K562 (cell line): ENCODE results near the gene BANP. TPM values are rescaled to one million over a fixed set of nuclear protein-coding genes. Genes with fewer than 3 reads are reported as not detected.

Experiments used
- CREB1 ChIP-seq, 2 experiments: sonication (generic) in 1 of 2; formaldehyde crosslinking in 1 of 2; IDR thresholded peaks; 2 replicates each; pipeline versions ENCODE4 v1.6.1 to v1.8.0; 2012 to 2022; ENCODE audit warnings: inconsistent platforms in 1 of 2, mild to moderate bottlenecking in 1 of 2, missing genetic modification reagents in 1 of 2, moderate library complexity in 1 of 2
- ELF4 ChIP-seq: fragments of 450-650 bp; formaldehyde crosslinking; IDR thresholded peaks from 2 replicates; pipeline ENCODE4 v1.4.0; 2022; ENCODE audit warnings: missing genetic modification characterization
- ETS2 ChIP-seq: IDR thresholded peaks from 2 replicates; pipeline ENCODE4 v1.6.1; 2016; ENCODE audit warnings: borderline replicate concordance, missing genetic modification characterization, mild to moderate bottlenecking, moderate library complexity, missing compliant biosample characterization; ENCODE audit not compliant: poor library complexity, severe bottlenecking
- FIP1L1 ChIP-seq: fragments of 200-400 bp; formaldehyde crosslinking; IDR thresholded peaks from 2 replicates; pipeline ENCODE4 v1.6.1; 2018; ENCODE audit warnings: mild to moderate bottlenecking, low read depth, low read length; ENCODE audit not compliant: poor library complexity, severe bottlenecking
- KDM5B ChIP-seq: fragments of 200-600 bp; sonication (generic); IDR thresholded peaks from 2 replicates; pipeline ENCODE4 v1.6.1; 2012; ENCODE audit warnings: low read depth, mild to moderate bottlenecking, moderate library complexity, low read length, control low read depth, inconsistent platforms; ENCODE audit not compliant: insufficient replicate concordance
- MEF2D ChIP-seq: conservative IDR thresholded peaks from 2 replicates; pipeline ENCODE4 v1.6.1; 2016; ENCODE audit warnings: low read depth, missing genetic modification characterization, missing compliant biosample characterization
- POU5F1 ChIP-seq: fragments of 150-350 bp; IDR thresholded peaks from 2 replicates; pipeline ENCODE4 v1.6.1; 2014; ENCODE audit warnings: borderline replicate concordance, low read length, low read depth, mild to moderate bottlenecking; ENCODE audit not compliant: partially characterized antibody
- TCF7 ChIP-seq: sonication (generic); IDR thresholded peaks from 2 replicates; pipeline ENCODE4 v1.6.1; 2016; ENCODE audit warnings: antibody characterized with exemption, borderline replicate concordance
- ZKSCAN8 ChIP-seq: fragments of 200-800 bp; sonication (Bioruptor generic); IDR thresholded peaks from 2 replicates; pipeline ENCODE4 v1.6.1; 2016; ENCODE audit warnings: missing genetic modification characterization, missing compliant biosample characterization
- ZNF124 ChIP-seq: sonication (generic); formaldehyde crosslinking; IDR thresholded peaks from 2 replicates; pipeline ENCODE4 v1.8.1; 2022; ENCODE audit warnings: missing genetic modification reagents
- ZNF766 ChIP-seq: fragments of 200-800 bp; sonication (Bioruptor generic); conservative IDR thresholded peaks from 2 replicates; pipeline ENCODE4 v1.6.1; 2016; ENCODE audit warnings: missing genetic modification characterization, missing compliant biosample characterization
- polyA plus RNA-seq, 8 experiments: library from polyadenylated mRNA; depleted of rRNA in 4 of 8; stranded (reverse) in 5 of 8; unstranded in 3 of 8; fragments of >200 nt; fragmentation: Nextera tagmentation in 2 of 8; fragmentation: Illumina TruSeq in 1 of 8; extraction: Ambion mirVana in 2 of 8; extraction: Trizol in 1 of 8; gene quantifications; 2 replicates each; pipeline versions ENCODE4 v1.2.1 to v1.2.3, GENCODE V29; 2011 to 2014; ENCODE audit warnings: inconsistent platforms in 1 of 8, missing spikeins in 1 of 8
- total RNA-seq, 7 experiments: library from RNA; depleted of rRNA in 6 of 7; stranded (reverse); fragments of >200 nt in 6 of 7; fragmentation: Illumina TruSeq in 2 of 7; extraction: Trizol in 2 of 7; gene quantifications; 2 replicates each; pipeline versions ENCODE4 v1.2.1 to v1.2.3, GENCODE V29; 2011 to 2021; ENCODE audit warnings: low replicate concordance in 1 of 7
- TF ChIP-seq, protein P1 (sequence below): sonication (generic); formaldehyde crosslinking; IDR thresholded peaks from 2 replicates; pipeline ENCODE4 v1.8.1; 2023; ENCODE audit warnings: mild to moderate bottlenecking, missing genetic modification reagents, moderate library complexity
- TF ChIP-seq, protein P2 (sequence below): fragments of 450-650 bp; IDR thresholded peaks from 2 replicates; pipeline ENCODE4 v1.6.1; 2018; ENCODE audit warnings: mild to moderate bottlenecking, low read depth; ENCODE audit not compliant: partially characterized antibody
- TF ChIP-seq, protein P3 (sequence below): fragments of 450-650 bp; IDR thresholded peaks from 2 replicates; pipeline ENCODE4 v1.6.1; 2016; ENCODE audit warnings: antibody characterized with exemption
- TF ChIP-seq, protein P4 (sequence below): fragments of 200-400 bp; formaldehyde crosslinking; IDR thresholded peaks from 2 replicates; pipeline ENCODE4 v1.6.1; 2017; ENCODE audit warnings: mild to moderate bottlenecking, low read depth, low read length, moderate library complexity
- TF ChIP-seq, protein P5 (sequence below): sonication (generic); formaldehyde crosslinking; IDR thresholded peaks from 2 replicates; pipeline ENCODE4 v1.4.0; 2020; ENCODE audit warnings: mild to moderate bottlenecking, missing genetic modification reagents

The BANP gene
- total and polyA plus RNA-seq, 9 of the 15 experiments (the other 6 are each of a cell fraction or from before 2014, with no cell fraction given): 4.6 to 22.1 (median 15.6) TPM

DNA sequence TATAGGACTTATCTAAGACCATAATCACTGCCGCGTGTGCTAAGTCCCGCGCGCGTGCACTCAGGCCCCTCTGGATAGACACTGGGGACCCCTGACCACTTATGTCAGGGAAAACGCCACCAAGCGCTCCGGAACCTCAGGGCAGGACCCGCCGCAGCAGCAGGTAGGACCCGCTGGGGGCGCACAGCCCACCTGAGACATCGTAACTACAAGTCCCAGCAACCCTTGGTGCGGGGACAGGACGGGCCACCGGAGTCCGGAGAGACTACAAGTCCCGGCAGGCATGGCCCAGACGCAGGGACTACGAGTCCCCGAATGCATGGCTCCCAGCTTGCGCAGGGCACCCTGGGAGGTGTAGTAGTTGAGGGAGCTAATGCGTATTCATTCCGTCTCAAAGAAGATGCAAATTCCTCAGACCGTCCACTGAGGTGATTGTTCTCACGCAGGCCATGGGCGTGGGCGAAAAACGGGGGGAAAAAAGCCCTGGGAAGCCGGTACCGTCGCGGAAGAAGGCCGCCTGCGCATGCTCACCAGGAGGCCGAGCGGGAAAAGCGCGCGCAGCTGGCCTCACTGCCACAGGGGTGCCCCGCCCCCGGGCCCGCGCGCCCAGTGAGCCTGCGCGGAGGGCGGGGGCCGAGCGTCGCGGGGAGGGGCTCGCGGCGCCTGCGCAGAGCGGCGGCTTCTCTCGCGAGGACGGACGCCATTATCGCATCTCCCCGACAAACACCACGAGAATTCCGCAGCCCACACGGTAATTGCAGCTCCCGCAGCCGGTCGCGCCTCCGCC lies at the start of gene BANP (continued):
- TF ChIP-seq, protein P1, sequence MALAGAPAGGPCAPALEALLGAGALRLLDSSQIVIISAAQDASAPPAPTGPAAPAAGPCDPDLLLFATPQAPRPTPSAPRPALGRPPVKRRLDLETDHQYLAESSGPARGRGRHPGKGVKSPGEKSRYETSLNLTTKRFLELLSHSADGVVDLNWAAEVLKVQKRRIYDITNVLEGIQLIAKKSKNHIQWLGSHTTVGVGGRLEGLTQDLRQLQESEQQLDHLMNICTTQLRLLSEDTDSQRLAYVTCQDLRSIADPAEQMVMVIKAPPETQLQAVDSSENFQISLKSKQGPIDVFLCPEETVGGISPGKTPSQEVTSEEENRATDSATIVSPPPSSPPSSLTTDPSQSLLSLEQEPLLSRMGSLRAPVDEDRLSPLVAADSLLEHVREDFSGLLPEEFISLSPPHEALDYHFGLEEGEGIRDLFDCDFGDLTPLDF: peak; percentile 91
- TF ChIP-seq, protein P2, sequence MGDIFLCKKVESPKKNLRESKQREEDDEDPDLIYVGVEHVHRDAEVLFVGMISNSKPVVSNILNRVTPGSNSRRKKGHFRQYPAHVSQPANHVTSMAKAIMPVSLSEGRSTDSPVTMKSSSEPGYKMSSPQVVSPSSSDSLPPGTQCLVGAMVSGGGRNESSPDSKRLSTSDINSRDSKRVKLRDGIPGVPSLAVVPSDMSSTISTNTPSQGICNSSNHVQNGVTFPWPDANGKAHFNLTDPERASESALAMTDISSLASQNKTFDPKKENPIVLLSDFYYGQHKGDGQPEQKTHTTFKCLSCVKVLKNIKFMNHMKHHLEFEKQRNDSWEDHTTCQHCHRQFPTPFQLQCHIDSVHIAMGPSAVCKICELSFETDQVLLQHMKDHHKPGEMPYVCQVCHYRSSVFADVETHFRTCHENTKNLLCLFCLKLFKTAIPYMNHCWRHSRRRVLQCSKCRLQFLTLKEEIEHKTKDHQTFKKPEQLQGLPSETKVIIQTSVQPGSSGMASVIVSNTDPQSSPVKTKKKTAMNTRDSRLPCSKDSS: no peak
- TF ChIP-seq, protein P3, sequence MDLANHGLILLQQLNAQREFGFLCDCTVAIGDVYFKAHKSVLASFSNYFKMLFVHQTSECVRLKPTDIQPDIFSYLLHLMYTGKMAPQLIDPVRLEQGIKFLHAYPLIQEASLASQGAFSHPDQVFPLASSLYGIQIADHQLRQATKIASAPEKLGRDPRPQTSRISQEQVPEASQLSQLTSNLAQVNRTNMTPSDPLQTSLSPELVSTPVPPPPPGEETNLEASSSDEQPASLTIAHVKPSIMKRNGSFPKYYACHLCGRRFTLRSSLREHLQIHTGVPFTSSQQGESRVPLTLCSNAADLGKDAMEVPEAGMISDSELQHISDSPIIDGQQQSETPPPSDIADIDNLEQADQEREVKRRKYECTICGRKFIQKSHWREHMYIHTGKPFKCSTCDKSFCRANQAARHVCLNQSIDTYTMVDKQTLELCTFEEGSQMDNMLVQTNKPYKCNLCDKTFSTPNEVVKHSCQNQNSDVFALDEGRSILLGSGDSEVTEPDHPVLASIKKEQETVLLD: peak; percentile 95
- TF ChIP-seq ETS2 (tag) (peak; percentile 61), ELF4 (CRISPR knock-in tag) (peak; percentile 88; the same call in 1 of the 2 replicates), FIP1L1 (peak; percentile 86), CREB1 (IDR thresholded peaks at IDR 0.05) (peak; percentile 78), CREB1 (CRISPR knock-in tag; IDR thresholded peaks at IDR 0.05) (peak; percentile 84), ZKSCAN8 (no peak), POU5F1 (peak; percentile 97), TCF7 (peak; percentile 77; the same call in 1 of the 2 replicates), ZNF766 (CRISPR knock-in tag) (peak; percentile 99), MEF2D (tag) (peak; percentile 42; the same call in 1 of the 2 replicates), ZNF124 (CRISPR knock-in tag) (no peak), KDM5B (peak; percentile 29)
- TF ChIP-seq, protein P4, sequence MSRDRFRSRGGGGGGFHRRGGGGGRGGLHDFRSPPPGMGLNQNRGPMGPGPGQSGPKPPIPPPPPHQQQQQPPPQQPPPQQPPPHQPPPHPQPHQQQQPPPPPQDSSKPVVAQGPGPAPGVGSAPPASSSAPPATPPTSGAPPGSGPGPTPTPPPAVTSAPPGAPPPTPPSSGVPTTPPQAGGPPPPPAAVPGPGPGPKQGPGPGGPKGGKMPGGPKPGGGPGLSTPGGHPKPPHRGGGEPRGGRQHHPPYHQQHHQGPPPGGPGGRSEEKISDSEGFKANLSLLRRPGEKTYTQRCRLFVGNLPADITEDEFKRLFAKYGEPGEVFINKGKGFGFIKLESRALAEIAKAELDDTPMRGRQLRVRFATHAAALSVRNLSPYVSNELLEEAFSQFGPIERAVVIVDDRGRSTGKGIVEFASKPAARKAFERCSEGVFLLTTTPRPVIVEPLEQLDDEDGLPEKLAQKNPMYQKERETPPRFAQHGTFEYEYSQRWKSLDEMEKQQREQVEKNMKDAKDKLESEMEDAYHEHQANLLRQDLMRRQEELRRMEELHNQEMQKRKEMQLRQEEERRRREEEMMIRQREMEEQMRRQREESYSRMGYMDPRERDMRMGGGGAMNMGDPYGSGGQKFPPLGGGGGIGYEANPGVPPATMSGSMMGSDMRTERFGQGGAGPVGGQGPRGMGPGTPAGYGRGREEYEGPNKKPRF: no peak
- TF ChIP-seq, protein P5, sequence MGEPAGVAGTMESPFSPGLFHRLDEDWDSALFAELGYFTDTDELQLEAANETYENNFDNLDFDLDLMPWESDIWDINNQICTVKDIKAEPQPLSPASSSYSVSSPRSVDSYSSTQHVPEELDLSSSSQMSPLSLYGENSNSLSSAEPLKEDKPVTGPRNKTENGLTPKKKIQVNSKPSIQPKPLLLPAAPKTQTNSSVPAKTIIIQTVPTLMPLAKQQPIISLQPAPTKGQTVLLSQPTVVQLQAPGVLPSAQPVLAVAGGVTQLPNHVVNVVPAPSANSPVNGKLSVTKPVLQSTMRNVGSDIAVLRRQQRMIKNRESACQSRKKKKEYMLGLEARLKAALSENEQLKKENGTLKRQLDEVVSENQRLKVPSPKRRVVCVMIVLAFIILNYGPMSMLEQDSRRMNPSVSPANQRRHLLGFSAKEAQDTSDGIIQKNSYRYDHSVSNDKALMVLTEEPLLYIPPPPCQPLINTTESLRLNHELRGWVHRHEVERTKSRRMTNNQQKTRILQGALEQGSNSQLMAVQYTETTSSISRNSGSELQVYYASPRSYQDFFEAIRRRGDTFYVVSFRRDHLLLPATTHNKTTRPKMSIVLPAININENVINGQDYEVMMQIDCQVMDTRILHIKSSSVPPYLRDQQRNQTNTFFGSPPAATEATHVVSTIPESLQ (CRISPR knock-in tag): no peak
